HG03045 (cell line): Measurements from ENCODE around the gene OGFOD3.
"Not testable (repeated sequence)": the region's sequence is repeated elsewhere in the genome, so short reads cannot be mapped to it uniquely, and the experiment has no call there.

Experiments used
- ATAC-seq: cut with Tn5 transposase; IDR thresholded peaks from one replicate; pipeline ENCODE4 v1.9.1; 2021; ENCODE audit warnings: mild to moderate bottlenecking, moderate library complexity; ENCODE audit not compliant: unreplicated experiment

Gene OGFOD3

DNA sequence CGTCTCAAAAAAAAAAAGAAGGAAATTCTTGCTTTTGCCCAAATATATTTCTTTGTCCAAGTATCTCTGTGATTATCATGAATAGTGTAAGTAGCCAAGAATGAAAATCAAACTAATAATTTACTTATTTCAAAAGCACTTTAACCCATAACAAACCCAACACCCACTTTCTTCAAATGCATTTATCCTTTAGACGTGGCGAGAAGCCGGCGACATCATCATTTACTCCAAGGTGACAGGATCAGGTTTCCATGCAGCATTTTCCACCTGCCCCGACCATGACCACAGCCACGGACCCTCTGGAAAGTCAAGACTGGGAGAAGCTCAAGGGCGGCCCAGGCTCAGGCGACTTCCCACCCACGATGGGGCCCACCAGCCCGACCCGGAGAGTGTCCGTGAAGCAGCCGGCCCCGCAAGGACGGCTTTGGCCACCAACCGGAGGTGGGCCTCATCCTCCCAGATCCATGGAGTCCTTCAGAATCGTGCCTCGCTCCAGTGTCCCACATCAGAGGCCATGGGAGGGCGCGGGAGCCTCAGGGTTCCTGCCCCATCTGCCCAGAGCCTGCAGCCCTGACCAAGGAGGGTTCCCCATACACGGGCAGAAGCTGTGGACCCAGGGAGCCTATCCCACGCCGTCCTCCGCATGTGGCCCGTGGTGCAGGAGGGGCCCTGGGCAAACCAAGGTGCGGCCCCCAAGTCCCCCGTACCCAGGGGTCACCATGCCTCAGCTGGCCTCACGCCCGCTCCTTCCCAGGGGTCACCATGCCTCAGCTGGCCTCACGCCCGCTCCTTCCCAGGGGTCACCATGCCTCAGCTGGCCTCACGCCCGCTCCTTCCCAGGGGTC lies 28.1 kb downstream of the OGFOD3 start:
- no peak for ATAC-seq

DNA sequence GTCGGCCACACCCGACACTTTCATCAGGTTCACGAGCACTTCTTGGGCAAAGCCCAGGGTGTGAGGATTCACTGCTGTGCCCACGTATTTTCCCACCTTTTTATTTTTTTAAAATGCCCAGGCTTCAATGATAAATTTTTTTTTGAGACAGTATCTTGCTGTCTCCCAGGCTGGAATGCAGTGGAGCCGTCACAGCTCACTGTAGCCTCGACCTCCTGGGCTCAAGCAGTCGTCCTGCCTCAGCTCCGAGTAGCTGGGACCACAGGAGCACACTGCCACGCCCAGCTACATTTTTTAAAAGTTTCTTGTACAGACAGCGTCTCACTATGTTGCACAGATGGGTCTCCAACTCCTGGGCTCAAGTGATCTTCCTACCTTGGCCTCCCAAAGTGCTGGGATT lies 29.0 kb downstream of the OGFOD3 start:
- ATAC-seq: no peak

DNA sequence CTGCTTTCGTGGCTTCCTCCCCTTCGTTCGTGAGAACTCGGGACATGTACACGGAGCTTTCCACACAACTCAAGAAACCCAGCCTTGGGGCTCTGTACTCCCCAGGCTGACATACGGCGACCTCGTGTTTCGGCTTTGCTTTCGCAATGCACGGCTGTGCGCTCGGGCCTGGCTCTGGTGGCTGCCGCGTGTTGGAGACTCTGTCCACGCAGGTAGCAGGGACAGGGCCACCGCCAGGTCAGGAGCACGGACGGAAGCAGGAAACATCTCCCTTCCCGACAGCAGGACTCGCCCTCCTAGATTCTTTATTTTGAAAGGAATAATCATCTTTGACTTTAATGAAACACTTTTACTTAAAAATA lies 29.5 kb downstream of the OGFOD3 start:
- no peak for ATAC-seq

DNA sequence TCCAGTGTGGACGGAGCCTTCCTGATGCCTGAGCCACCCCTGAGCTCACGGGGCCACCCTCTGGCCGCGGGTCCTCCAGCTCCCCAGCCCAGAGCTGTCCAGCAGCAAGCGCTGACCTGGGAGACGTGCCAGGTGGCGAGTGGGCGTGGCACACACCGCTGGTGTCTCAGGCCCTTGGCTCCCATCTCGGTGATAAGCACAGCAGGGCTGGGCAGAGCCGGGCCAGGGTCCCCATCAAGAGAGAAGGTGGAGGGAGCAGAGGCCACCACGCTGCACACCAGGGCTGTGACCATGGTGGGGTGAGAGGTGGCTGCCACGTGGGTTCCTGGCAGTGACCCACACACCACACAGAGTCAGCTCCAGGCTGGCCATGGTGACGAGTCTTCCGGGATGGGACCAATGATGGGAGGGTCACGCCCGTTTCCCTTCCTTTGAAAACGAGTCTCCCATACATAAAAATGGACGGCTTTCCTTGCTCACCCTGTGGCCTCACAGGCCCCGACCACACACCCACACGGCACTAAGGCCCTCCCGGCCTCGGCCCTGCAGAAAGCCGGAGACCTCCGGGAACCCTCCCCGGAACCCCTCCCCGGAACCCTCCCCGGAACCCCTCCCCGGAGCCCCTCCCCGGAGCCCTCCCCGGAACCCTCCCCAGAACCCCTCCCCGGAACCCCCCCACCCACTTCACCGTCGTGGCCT lies 30.0 kb downstream of the OGFOD3 start:
- ATAC-seq: no peak

DNA sequence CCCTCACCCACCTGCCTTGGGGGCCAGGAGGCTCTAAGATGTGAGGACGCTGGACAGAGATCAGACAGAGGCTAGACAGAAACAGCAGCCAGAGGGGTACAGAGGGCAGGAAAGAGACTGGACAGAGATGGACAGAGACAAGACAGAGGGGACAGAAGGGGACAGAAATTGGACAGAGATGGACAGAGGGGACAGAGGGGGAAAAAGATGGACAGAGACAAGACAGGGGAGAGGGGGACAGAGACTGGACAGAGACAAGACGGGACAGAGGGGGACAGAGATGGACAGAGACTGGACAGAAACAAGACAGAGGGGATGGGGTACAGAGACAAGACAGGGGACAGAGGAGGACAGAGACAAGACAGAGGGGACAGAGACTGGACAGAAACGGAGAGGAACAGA lies 30.7 kb downstream of the OGFOD3 start:
- no peak for ATAC-seq

DNA sequence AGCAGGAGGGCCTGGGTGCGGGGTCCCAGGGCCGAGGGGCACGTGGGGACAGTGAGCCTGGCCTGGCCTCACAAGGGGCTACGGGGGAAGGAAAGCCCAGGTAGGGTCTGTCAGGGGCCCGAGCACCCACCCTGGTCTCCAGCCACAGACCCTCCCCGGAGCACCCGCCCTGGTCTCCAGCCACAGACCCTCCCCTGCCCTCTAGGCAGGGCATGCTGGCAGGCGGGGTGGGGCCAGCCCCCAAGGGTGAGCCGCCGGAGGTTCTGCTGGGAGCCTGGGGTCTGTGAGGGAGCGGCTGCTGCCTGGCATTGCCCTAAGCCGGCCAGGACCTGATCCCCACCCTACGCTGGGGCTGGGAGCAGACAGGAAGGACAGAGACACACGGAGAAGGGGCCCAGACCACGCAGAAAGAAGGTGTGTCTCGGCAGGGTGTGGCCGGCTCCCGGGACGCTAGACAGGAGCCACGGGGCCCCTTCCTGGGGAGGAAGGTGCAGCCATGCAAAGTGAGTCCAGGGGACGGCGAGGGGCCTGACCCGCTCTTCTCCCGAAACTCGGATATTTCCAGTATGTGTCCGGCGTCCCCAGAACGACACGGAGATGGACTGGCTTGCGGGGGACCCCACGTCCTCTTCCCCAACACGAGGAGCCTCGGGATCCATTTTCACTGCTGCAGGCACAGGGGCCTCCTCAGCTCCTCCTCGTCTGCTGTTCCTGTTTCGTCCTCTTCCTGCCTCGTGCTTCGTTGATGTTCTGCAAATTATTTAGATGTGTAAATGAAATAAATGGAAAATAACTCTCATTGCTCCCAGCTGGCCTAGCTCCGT lies 31.3 kb downstream of the OGFOD3 start:
- no peak for ATAC-seq

DNA sequence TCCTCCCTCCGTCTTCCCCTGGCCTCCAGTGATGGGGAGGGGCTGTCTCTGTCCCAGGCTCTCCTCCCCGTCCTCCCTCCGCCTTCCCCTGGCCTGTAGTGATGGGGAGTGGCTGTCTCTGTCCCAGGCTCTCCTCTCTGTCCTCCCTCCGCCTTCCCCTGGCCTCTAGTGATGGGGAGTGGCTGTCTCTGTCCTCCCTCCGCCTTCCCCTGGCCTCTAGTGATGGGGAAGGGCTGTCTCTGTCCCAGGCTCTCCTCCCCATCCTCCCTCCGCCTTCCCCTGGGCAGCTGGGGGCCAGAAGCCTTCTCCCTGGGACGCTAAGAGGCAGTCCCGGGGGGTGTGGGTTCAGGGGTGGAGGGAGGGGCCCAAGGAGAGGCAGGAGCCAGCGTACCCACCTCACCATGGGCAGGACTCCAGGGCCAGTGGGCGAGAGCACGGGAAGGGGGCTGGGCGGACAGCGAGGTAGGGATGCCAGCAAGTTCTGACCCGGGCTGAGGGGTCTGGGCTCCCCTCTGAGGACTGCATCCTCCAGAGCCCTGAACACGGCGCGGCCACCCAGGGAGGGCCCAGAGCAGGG lies 32.0 kb downstream of the OGFOD3 start:
- no peak for ATAC-seq

DNA sequence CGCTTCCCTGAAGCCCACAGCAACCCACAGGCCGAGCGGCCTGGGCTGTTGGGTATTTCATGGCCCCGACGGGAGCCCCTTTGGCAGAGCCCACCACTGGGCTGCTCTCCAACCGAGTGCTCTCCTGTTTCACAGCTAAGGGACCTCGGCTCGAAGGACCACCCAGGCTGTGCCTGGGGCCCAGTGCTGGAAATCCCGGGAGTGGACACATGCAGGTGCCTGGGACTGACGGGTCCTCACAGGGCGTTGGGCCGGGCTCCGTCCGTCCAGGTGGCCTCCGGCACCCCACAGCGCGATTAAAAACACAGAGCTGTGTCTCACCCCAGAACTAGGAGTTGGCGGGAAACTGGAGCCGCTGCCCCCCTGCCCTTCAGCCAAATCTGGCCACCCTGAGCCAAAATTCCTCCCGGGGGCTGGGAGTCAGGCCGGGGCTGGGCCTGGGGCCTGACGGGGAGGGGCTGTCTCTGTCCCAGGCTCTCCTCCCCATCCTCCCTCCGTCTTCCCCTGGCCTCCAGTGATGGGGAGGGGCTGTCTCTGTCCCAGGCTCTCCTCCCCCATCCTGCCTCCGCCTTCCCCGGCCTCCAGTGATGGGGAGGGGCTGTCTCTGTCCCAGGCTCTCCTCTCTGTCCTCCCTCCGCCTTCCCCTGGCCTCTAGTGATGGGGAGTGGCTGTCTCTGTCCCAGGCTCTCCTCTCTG lies 32.7 kb downstream of the OGFOD3 start:
- ATAC-seq: no peak

DNA sequence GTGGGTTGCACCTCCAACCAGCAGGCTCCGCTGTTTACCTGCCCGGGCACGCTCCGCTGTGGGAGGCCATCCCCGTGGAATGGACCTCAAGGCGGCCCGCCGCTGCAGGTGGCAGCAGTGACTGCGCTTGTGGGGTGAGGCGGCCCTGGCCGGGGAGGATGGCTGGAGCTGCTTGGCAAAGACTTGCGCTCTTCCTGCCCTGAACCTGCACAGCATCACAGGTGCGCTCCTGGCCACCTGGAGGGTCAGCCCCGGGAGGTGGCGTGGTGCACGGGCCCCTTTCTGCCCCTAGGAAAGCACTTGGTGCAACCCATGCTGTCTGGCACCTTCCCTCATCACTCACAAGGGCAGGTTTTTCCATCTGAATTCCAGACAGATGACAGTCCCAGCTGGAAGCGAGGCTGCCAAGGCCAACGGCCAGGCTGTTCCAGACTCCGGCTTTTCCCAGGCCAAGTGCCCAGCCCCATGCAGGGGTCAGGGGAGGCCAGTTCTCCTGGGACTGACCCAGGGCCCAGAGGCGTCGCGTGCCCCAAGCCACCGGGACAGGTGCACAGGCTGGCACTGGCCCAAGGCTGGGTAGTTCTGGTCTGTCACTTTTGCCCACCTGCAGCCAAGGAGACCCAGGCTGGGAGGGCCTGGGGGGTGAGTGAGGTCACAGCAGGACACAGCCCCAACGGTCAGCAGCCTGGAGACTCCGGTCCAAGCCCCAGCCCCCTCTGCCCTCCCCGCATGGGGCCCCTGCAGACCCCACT lies 33.5 kb downstream of the OGFOD3 start:
- no peak for ATAC-seq

DNA sequence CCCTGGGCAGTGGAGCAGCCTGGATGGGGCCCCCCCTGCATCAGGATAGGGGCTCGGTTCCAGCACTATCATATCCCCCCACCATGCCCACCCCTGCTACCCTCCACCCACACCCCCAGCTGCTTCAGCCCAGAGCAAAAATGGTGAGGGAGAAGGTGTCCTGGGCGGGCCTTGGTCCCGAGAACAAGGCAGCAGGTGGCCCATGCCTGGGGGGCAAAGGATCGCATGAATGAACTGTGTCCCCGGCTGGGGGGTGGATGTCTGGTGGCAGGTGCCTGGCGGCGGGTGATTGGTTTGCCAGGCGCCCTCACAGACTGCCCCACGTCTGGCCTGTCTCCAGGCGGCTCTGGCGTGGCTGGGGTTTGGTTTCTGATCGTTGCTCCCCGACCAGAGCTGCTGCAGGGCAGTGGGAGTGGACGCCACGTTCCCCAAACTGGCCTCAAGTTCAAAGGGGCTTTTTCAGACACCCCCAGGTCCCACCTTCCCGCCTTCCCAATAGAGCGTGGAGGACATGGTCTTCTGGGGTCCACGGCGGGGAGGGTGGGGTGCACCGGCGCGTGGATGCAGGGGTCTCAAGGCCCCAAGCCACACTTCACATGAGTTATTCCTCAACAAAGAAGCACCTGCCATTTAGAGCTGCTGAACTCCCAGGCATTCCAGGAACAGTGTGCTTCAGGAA lies 34.2 kb downstream of the OGFOD3 start:
- no peak for ATAC-seq

DNA sequence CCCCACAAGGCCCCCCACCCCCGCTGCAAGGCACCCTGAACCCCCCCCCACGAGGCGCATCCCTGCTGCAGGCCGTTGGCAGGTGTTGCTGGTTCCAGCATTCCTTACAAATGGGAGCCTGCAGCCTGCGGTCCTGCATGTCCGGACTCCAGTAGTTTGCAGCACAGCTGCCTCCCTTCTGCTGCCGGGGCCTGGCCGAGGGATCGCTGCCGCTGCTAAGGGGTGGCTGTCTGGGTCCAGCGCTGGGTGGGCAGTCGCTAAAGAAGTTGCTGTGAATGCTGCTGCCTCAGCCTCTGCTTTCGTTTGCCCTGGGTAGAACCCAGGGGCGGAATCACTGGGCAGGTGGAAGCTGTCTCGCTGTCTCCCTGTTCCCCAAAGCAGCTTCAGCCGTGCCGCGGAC lies 35.0 kb downstream of the OGFOD3 start:
- no peak for ATAC-seq

DNA sequence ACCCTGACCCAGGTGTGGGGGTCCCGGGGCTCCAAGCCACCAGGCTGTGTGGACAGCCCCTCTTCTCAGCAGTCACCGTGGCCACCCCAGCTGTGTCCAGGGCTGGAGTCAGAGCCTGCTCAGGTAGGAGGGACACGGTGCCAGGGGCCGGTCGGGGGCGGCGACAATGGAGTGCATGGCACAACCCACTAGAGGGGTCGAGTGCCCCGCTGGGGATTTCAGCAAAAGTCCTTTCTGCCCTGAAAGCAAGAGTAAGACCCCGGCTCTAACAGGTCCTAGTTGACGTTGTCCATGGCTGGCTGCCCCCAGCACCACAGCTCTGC lies 35.5 kb downstream of the OGFOD3 start:
- no peak for ATAC-seq

DNA sequence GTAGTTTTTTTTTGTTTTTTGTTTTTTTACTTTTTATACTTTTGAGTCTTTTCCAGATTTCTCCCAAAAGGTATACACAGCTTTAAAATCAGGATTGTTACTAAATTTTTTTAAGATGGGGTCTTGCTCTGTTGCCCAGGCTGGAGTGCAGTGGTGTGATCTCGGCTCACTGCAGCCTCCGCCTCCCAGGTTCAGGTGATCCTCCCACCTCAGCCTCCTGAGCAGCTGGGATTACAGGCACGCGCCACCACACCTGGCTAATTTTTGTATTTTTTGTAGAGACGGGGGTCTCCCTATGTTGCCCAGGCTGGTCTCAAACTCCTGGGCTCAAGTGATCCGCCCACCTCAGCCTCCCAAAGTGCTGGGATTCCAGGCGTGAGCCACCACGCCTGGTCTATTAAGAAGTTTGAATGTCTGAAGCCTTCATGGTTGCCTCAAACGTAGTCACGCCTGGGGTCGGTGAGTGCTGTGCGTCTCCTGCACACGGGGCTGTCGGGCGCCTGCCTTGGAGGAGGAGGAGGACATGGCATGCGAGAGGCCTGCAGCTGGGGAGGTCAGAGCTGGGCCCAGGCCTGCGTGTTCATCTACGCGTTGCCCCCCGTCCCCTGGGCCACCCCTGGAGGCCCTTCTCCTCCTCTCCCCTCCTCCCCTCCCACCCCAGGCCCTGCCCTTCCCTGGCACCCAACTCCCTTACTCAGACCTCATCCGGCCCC lies 36.0 kb downstream of the OGFOD3 start:
- ATAC-seq: not testable (repeated sequence)

DNA sequence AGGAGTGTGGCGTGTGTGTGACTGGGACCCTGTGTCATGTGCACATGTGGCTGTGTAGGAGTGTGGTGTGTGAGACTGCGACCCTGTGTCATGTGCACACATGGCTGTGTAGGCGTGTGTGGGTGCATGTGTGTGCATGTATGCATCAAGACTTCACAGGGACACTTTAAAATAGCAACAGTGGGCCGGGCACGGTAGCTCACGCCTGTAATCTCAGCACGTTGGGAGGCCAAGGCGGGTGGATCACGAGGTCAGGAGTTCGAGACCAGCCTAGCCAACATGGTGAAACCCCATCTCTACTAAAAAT lies 36.7 kb downstream of the OGFOD3 start:
- ATAC-seq: not testable (repeated sequence)

DNA sequence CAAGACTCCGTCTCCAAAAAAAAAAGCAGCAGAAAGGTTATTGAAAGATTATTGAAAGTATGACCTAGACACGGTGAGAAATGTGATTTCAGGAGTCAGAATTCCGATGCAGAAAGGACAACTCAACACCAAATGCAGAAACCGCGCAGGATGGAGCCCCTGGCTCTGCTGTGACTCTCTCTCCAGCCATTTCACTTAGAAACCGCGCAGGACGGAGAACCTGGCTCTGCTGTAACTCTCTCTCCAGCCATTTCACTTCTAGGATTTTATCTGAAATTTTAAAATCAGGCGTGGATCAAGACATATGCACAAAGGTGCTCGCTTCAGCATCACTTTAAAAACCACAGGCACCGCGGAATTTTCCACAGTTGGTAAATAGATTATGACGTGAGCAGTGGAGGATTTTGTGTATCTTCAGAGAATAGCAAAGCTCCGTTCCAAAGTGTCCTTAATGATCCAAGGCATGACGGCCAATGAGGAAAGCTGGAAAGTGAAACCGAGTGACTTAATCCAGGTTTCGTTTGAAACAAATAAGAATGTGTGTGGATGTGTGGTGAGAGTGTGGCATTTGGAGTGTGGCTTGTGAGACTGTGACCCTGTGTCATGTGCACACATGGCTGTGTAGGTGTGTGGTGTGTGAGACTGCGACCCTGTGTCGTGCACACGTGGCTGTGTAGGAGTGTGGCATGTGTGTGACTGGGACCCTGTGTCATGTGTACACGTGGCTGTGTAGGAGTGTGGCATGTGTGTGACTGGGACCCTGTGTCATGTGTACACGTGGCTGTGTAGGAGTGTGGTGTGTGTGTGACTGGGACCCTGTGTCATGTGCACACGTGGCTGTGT lies 37.3 kb downstream of the OGFOD3 start:
- no peak for ATAC-seq

DNA sequence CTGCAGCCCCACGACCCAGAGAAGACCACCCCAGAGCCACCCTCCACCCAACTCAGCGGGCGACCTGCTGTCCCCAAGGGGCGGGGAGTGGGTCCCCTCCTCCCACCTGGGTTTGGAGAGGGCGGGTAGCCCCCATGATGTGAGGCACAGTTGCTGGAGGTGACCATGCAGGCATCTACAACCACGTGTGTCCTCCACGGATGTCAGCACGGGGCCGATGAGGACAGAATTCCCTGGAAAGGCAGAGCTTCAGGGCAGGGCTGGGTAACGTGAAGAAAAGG lies 39.7 kb downstream of the OGFOD3 start:
- no peak for ATAC-seq

DNA sequence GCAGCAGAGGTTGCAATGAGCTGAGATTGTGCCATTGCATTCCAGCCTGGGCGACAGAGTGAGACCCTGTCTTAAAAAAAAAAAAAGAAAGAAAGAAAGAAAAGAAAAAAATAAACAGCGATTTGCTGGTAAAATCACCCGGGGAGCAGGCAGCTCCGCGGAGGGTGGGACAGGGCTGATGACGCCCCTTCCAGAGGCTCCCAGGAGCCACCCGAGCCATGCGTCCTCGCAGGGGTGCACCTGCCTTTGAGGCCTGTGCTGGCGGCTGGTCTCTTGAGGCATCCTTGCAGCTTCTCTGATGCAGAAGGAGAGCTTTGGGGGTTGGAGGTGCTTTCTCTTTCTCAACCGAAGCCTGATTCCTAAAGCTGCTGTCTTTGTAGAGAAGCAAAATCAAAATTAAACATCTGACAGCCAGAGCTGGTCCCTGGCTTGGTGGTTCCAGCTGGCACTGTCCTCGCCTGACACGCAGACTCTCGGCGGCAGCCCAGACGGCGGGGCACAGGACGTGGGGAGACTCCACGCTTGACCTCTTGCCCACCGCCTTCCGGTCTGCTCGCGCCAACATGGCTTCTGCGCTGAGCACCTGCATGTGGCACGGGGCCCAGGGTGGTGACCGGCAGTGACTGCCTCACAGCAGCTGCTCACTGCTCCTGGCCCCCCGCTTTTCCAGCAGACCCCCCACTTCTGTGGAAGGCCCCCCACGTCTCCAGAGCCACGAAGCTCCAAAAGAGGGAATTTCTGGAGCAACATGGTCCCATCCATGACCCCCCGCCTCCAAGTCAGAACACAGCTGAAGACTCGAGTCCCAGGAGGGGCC lies 40.3 kb downstream of the OGFOD3 start:
- ATAC-seq: no peak

DNA sequence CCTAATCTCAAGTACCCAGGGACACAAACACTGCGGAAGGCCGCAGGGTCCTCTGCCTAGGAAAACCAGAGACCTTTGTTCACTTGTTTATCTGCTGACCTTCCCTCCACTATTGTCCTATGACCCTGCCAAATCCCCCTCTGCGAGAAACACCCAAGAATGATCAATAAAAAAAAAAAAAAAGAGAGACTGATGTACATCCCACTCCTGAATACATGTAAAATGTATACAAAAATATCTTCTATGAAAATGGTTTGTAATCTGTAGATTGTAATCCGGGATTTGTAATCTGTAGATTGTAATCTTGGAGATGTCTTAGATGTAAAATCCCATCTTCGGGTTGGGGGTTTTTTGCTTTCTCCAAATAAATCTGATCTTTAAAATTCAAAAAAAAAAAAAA lies 41.1 kb downstream of the OGFOD3 start:
- not testable (repeated sequence) for ATAC-seq
